ENCODE results near the gene FITM1.

DNA sequence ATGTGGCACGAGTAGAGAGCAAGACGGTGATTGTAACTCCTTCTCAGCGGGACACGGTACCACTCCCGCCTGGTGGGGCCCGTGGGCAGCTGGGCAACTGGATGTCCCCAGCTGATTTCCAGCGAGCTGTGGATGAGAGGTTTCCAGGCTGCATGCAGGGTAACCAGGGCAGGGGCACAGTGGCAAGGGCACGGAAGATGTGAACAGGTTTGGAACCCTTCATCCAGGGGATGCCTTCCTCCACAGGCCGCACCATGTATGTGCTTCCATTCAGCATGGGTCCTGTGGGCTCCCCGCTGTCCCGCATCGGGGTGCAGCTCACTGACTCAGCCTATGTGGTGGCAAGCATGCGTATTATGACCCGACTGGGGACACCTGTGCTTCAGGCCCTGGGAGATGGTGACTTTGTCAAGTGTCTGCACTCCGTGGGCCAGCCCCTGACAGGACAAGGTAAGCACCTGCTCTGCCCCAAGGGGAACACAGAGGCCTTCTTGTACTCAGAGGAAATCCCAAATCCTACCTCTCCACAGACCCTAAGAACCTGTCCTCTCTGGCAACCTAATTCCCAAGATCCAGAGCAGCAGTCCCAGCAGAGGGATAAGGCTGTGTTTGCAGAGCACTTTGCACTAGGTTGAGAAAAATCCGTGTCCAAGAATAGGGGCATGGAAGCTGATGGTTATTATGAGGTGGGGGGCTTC is 32.1 kb upstream of the FITM1 start:
- TF ChIP-seq POLR2AphosphoS5 (IDR thresholded peaks at IDR 0.05; ENCODE audit: borderline replicate concordance, low read depth, low read length) (no peak), FOXP2 (optimal IDR thresholded peaks at IDR 0.05; ENCODE audit: control extremely low read depth, extremely low read length, insufficient read depth) (no peak), EZH2 (IDR thresholded peaks at IDR 0.05) (no peak)

Measured in SK-N-MC (cell line).